IMR-90 (cell line): Measurements from ENCODE around the gene NLGN2. TPM values are rescaled to one million over a fixed set of nuclear protein-coding genes. Genes with fewer than 3 reads are reported as not detected.

Source experiments
- ATAC-seq: fragments of 200-7000 bp; cut with Tn5 transposase; 2 replicates; pipeline ENCODE4 v1.9.1; 2020; ENCODE audit warnings: low read depth, mild to moderate bottlenecking, moderate library complexity
- BruUV-seq: library from RNA; stranded (reverse); fragments of 400-500 nt; replicated peaks from 2 replicates; lab custom pipeline; 2021; lab: Mats Ljungman, UMichigan
- CTCF ChIA-PET: fragments of 300-600 bp; formaldehyde crosslinking; extraction: SDS; loops from one replicate; lab custom pipeline; 2021; ENCODE audit warnings: antibody characterized with exemption; lab: Yijun Ruan, JAX
- POLR2A ChIA-PET: fragments of 300-600 bp; sonication (Branson Sonifier 250); formaldehyde crosslinking; loops from one replicate; lab custom pipeline; 2022; ENCODE audit warnings: antibody characterized with exemption; ENCODE audit not compliant: unreplicated experiment; lab: Charles Lee
- DNase-seq: peaks from one replicate; pipeline ENCODE4 v3.0.0; 2013
- H2AFZ ChIP-seq: replicated peaks from 2 replicates; pipeline ENCODE3; 2013; ENCODE audit warnings: low read length, mild to moderate bottlenecking; ENCODE audit not compliant: poor library complexity
- H2AK5ac ChIP-seq: 2 replicates; pipeline ENCODE4 v1.6.1; 2013; ENCODE audit warnings: low read depth, low read length, inconsistent platforms
- H2AK9ac ChIP-seq: replicated peaks from 2 replicates; pipeline ENCODE3; 2013; ENCODE audit warnings: mild to moderate bottlenecking, low read depth, low read length, moderate library complexity; ENCODE audit not compliant: poor library complexity
- H2BK120ac ChIP-seq: 2 replicates; pipeline ENCODE4 v1.6.1; 2013; ENCODE audit warnings: low read depth, low read length, inconsistent platforms
- H2BK15ac ChIP-seq: 3 replicates; pipeline ENCODE4 v1.6.1; 2013; ENCODE audit warnings: low read depth, low read length, inconsistent platforms
- H2BK20ac ChIP-seq: 2 replicates; pipeline ENCODE4 v1.6.1; 2013; ENCODE audit warnings: low read depth, mild to moderate bottlenecking, inconsistent platforms, low read length, moderate library complexity
- H2BK5ac ChIP-seq: 2 replicates; pipeline ENCODE4 v1.6.1; 2013; ENCODE audit warnings: mild to moderate bottlenecking, low read depth, low read length, inconsistent platforms; ENCODE audit not compliant: poor library complexity, severe bottlenecking
- H3K14ac ChIP-seq: replicated peaks from 2 replicates; pipeline ENCODE4 v1.6.1; 2013; ENCODE audit warnings: low read depth, low read length, inconsistent platforms
- H3K18ac ChIP-seq: 2 replicates; pipeline ENCODE4 v1.6.1; 2013; ENCODE audit warnings: low read depth, low read length, control low read depth
- H3K23ac ChIP-seq: 2 replicates; pipeline ENCODE4 v1.6.1; 2013; ENCODE audit warnings: low read depth, low read length, inconsistent platforms
- H3K27ac ChIP-seq: 2 replicates; pipeline ENCODE4 v1.5.1; 2013; ENCODE audit warnings: mild to moderate bottlenecking, control low read depth, low read length; ENCODE audit not compliant: insufficient read depth
- H3K27me3 ChIP-seq: 2 replicates; pipeline ENCODE4 v1.6.1; 2013; ENCODE audit warnings: low read length; ENCODE audit not compliant: control insufficient read depth, insufficient read depth
- H3K36me3 ChIP-seq: 2 replicates; pipeline ENCODE4 v1.6.1; 2013; ENCODE audit warnings: low read length, mixed read lengths; ENCODE audit not compliant: control insufficient read depth, insufficient read depth
- H3K4ac ChIP-seq: 2 replicates; pipeline ENCODE4 v1.6.1; 2013; ENCODE audit warnings: low read depth, low read length, inconsistent platforms
- H3K4me1 ChIP-seq: 2 replicates; pipeline ENCODE4 v1.6.1; 2013; ENCODE audit warnings: low read length, mixed read lengths; ENCODE audit not compliant: control insufficient read depth, insufficient read depth
- H3K4me2 ChIP-seq: 2 replicates; pipeline ENCODE4 v1.6.1; 2013; ENCODE audit warnings: low read depth, mild to moderate bottlenecking, control low read depth, low read length, moderate library complexity
- H3K4me3 ChIP-seq: 2 replicates; pipeline ENCODE4 v1.5.1; 2013; ENCODE audit warnings: low read depth, mild to moderate bottlenecking, control low read depth, low read length, moderate library complexity; ENCODE audit not compliant: insufficient read depth
- H3K56ac ChIP-seq: 2 replicates; pipeline ENCODE4 v1.6.1; 2013; ENCODE audit warnings: low read length, inconsistent platforms; ENCODE audit not compliant: insufficient read depth; ENCODE audit errors: extremely low read depth
- H3K79me1 ChIP-seq, 2 experiments: 2 replicates each; pipeline ENCODE4 v1.6.1; 2013; ENCODE audit warnings: low read length in 2 of 2, inconsistent platforms in 1 of 2, low read depth in 1 of 2
- H3K9ac ChIP-seq: 2 replicates; pipeline ENCODE4 v1.6.1; 2013; ENCODE audit warnings: low read depth, low read length, control low read depth
- H3K9me1 ChIP-seq: 2 replicates; pipeline ENCODE4 v1.6.1; 2013; ENCODE audit warnings: low read length, inconsistent platforms; ENCODE audit not compliant: insufficient read depth
- H3K9me3 ChIP-seq: 2 replicates; pipeline ENCODE4 v1.6.1; 2013; ENCODE audit warnings: low read length; ENCODE audit not compliant: control insufficient read depth, insufficient read depth
- H4K20me1 ChIP-seq: 2 replicates; pipeline ENCODE4 v1.6.1; 2013; ENCODE audit warnings: low read length, inconsistent platforms; ENCODE audit not compliant: insufficient read depth
- H4K5ac ChIP-seq: 2 replicates; pipeline ENCODE4 v1.6.1; 2013; ENCODE audit warnings: mild to moderate bottlenecking, low read depth, low read length, control low read depth
- H4K8ac ChIP-seq, 2 experiments: 2 replicates each; pipeline ENCODE4 v1.6.1; 2013; ENCODE audit warnings: low read depth in 2 of 2, low read length in 2 of 2, control low read depth in 1 of 2, inconsistent platforms in 1 of 2
- H4K91ac ChIP-seq: 2 replicates; pipeline ENCODE4 v1.6.1; 2013; ENCODE audit warnings: low read depth, low read length, inconsistent platforms; ENCODE audit not compliant: insufficient read depth
- BHLHE40 ChIP-seq: fragments of 150-350 bp; IDR thresholded peaks from 2 replicates; pipeline ENCODE4 v1.6.1; 2016; ENCODE audit warnings: mild to moderate bottlenecking, low read depth, low read length
- CEBPB ChIP-seq: IDR thresholded peaks from 2 replicates; pipeline ENCODE4 v1.6.1; 2012; ENCODE audit warnings: low read depth, low read length, improper control_type of control experiment
- CHD1 ChIP-seq: IDR thresholded peaks from 2 replicates; pipeline ENCODE4 v1.6.1; 2012; ENCODE audit warnings: low read depth, low read length, improper control_type of control experiment
- ELK1 ChIP-seq: fragments of 150-350 bp; IDR thresholded peaks from 2 replicates; pipeline ENCODE4 v1.6.1; 2016; ENCODE audit warnings: low read depth, mild to moderate bottlenecking, low read length, moderate library complexity, borderline replicate concordance
- FOS ChIP-seq: fragments of 150-350 bp; IDR thresholded peaks from 2 replicates; pipeline ENCODE4 v1.6.1; 2016; ENCODE audit warnings: low read depth, low read length
- MAFK ChIP-seq: IDR thresholded peaks from 2 replicates; pipeline ENCODE4 v1.6.1; 2012; ENCODE audit warnings: low read depth, low read length, improper control_type of control experiment
- MAZ ChIP-seq: IDR thresholded peaks from 2 replicates; pipeline ENCODE4 v1.6.1; 2012; ENCODE audit warnings: low read depth, mild to moderate bottlenecking, low read length, improper control_type of control experiment, moderate library complexity, borderline replicate concordance
- MXI1 ChIP-seq: IDR thresholded peaks from 2 replicates; pipeline ENCODE4 v1.6.1; 2012; ENCODE audit warnings: low read depth, mild to moderate bottlenecking, low read length, moderate library complexity, borderline replicate concordance
- NFE2L2 ChIP-seq: fragments of 150-350 bp; IDR thresholded peaks from 2 replicates; pipeline ENCODE4 v1.6.1; 2016; ENCODE audit warnings: low read depth, mild to moderate bottlenecking, low read length
- POLR2A ChIP-seq: IDR thresholded peaks from 2 replicates; pipeline ENCODE4 v1.6.1; 2012; ENCODE audit warnings: mild to moderate bottlenecking, low read depth, low read length
- RAD21 ChIP-seq: IDR thresholded peaks from 2 replicates; pipeline ENCODE4 v1.6.1; 2012; ENCODE audit warnings: low read length, improper control_type of control experiment
- RCOR1 ChIP-seq: IDR thresholded peaks from 2 replicates; pipeline ENCODE4 v1.6.1; 2012; ENCODE audit warnings: mild to moderate bottlenecking, low read length, improper control_type of control experiment; ENCODE audit not compliant: insufficient replicate concordance
- RFX5 ChIP-seq: IDR thresholded peaks from 2 replicates; pipeline ENCODE4 v1.8.0; 2012; ENCODE audit warnings: low read depth, mild to moderate bottlenecking, low read length, moderate library complexity
- SMC3 ChIP-seq: fragments of 150-350 bp; IDR thresholded peaks from 2 replicates; pipeline ENCODE4 v1.6.1; 2016; ENCODE audit warnings: low read depth, mild to moderate bottlenecking, antibody characterized with exemption, low read length, moderate library complexity
- USF2 ChIP-seq: fragments of 150-350 bp; IDR thresholded peaks from 2 replicates; pipeline ENCODE4 v1.6.1; 2017; ENCODE audit warnings: mild to moderate bottlenecking, antibody characterized with exemption, low read length, low read depth
- WGBS, 2 experiments: methylation state at CpG; one replicate each; pipeline versions ENCODE4 v1.1.5 to v1.1.7; 2013; ENCODE audit warnings: missing lambda C conversion rate in 2 of 2; ENCODE audit not compliant: insufficient read length in 1 of 2; ENCODE audit errors: extremely low coverage in 2 of 2; 5-methylcytosine and 5-hydroxymethylcytosine counted together
- dilution Hi-C: fragments of 300-500 bp; cut with HindIII; formaldehyde crosslinking; loops from one replicate; pipeline ENCODE4 v1.14.3; 2018; ENCODE audit warnings: low sequenced_read_pairs; ENCODE audit not compliant: unreplicated experiment
- in situ Hi-C: fragments of 300-500 bp; cut with MboI; formaldehyde crosslinking; loops from 3 replicates; pipeline ENCODE4 v1.14.3; 2019; ENCODE audit warnings: low sequenced_read_pairs, inconsistent platforms, mixed read lengths
- intact Hi-C: fragments of 100-400 bp; cut with micrococcal nuclease; formaldehyde crosslinking; loops from 2 replicates; pipeline ENCODE4 v1.10.0; 2022
- polyA plus RNA-seq, 3 experiments: library from polyadenylated mRNA; depleted of rRNA; stranded (reverse); fragments of >200 nt; gene quantifications; 2 replicates each; pipeline ENCODE4 v1.2.3, GENCODE V29; 2012; ENCODE audit warnings: low replicate concordance in 1 of 3
- total RNA-seq: library from RNA; depleted of rRNA; stranded (reverse); fragments of >200 nt; gene quantifications from 2 replicates; pipeline ENCODE4 v1.2.3, GENCODE V29; 2012

The NLGN2 gene
- total and polyA plus RNA-seq, 2 of the 4 experiments (the other 2 are of a cell fraction), result 1.8 to 38.1 TPM

GRCh38 chr17:7431231-7431630 lies 23.6 kb downstream of the NLGN2 start:
- no TSS peak for BruUV-seq
- ChIA-PET CTCF (no interaction called here), POLR2A (no interaction called here)
- dilution Hi-C loops, result no loop called here
- Histone ChIP-seq H4K91ac (no peak overlapping the region), H2BK5ac (no peak overlapping the region), H2BK20ac (no peak overlapping the region), H3K23ac (no peak overlapping the region), H3K9me1 (no peaks in the 10 kb centered on the region), H3K27ac (no peak overlapping the region), H2BK120ac (no peak overlapping the region), H3K27me3 (no peaks in the 10 kb centered on the region; the same call in 1 of the 2 replicates), H2AK9ac (no peak overlapping the region), H3K4me2 (no peak overlapping the region), H3K9me3 (no peaks in the 10 kb centered on the region), H3K4me1 (no peaks in the 10 kb centered on the region), H3K14ac (no peak overlapping the region), H3K56ac (no peak overlapping the region), H3K4me3 (no peak overlapping the region), H4K8ac (no peak overlapping the region), H3K18ac (no peak overlapping the region), H3K4ac (no peak overlapping the region), H4K20me1 (no peaks in the 10 kb centered on the region; the same call in 1 of the 2 replicates), H2BK15ac (no peak overlapping the region), H2AK5ac (no peak overlapping the region), H2AFZ (no peak overlapping the region), H3K36me3 (no peaks in the 10 kb centered on the region), H4K5ac (no peak overlapping the region), H3K79me1 (no peaks in the 10 kb centered on the region; a peak in 1 of 4 replicates), H3K9ac (no peak overlapping the region)
- intact Hi-C loops, result no loop called here
- ATAC-seq, result no peak
- in situ Hi-C loops, result no loop called here
- WGBS, 2 experiments, result no CpG with 5 or more reads among the region's 1 CpG
- peak; percentile 22 for DNase-seq
- no peak for TF ChIP-seq USF2
- TF ChIP-seq MAFK, result no peak
- TF ChIP-seq BHLHE40, result no peak
- TF ChIP-seq POLR2A, result no peak
- TF ChIP-seq CHD1, result no peak
- no peak for TF ChIP-seq RFX5
- no peak for TF ChIP-seq MAZ
- no peak for TF ChIP-seq SMC3
- TF ChIP-seq RAD21, result no peak
- no peak for TF ChIP-seq NFE2L2
- no peak for TF ChIP-seq RCOR1
- TF ChIP-seq MXI1, result no peak
- no peak for TF ChIP-seq ELK1
- no peak for TF ChIP-seq FOS
- no peak for TF ChIP-seq CEBPB
